GM19452 (cell line): ENCODE data around the gene CYRIA.

ENCODE experiments used
- ATAC-seq: cut with Tn5 transposase; IDR thresholded peaks from one replicate; pipeline ENCODE4 v1.9.1; 2021; ENCODE audit not compliant: unreplicated experiment

Gene CYRIA

DNA sequence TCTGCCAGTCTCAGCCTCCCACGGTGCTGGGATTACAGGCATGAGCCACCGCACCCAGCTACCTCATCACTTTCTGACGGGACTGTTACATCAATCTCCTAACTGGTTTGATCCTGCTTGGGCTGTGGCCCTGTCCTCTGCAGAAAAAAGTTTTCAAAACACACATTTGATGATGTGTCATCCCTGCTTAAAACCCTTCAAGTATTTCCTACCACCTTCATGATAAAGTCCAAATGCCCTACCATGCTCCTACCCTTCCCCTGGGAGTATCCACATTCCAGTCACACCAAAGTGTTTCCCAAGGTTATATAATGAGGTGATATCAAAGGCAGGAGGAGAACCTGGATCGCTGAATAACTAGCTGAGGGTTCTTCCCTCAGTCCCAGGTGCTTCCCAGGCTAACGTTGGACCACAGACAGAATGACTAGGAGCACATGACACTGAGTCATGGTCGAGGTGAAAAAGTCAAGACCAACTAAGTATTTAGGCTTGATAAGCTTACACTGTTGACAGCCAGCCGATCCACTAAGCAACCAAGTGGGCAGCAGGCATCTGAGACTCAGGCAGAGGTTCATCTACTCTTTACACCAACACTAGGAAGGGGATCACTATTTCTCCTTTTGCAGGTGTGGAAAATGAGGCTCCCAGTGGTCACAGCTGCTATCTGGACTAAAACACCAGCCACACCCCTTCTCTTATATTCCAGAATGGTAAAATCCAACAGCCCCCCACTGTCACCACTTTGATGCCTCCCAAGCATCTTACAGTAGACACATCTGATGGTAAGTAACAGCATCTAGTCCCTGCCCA is 31.8 kb downstream of the CYRIA start:
- no peak for ATAC-seq

DNA sequence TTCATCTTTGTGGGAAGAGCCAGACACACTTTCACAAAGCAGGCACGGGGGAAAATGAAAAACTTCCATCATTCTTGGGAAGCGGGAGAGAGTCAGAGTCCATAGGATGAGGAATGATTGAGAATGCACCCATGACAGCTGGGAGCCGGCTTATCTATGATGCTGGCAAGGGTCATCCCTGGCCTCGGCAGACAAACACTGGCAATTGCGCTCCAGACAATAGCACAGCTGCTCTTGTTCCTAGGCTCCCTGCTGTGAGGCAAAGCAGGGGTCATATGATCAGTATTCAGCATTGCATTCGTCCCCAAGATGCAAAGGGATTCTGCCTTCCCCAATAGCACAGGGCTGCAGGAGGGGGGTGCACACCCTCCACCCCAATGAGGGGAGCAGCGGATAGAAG is 33.0 kb downstream of the CYRIA start:
- no peak for ATAC-seq

DNA sequence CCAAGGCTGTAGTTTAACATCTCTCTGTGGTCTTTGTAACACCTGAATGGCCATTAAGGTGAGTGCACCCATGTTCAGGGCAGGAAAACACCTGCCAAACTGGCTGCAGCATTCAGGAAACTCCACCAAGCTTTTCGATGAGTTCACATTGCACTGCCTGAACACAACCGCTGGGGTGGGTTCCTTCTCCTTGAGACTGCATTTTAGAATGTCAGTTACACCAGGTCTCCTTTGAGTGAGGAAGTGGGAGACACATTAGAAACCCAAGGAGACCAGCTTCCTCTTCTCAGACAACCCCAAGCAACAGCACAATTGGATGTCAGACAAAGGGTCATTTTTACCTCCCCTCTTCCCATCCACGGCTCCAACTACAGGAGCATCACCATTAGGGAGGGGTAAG is 35.2 kb downstream of the CYRIA start:
- ATAC-seq, result no peak

DNA sequence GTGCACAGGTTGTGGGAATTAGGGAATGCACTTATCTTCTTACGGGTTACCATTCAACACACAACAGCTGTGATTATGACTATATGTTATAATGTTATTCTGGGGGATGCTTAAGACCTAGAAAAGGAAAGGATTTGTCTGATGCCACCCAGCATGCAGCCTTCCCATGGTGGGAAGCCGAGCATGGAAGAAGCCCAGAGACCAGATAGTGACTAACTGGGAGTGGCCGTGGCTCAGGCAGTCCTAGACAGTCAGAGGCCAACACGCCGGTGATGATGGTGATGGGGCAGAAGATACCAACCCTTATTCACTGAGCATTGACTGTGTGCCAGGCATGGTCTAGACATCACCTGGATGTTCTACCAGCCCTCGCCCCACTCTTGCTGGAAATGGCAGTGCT is 35.9 kb downstream of the CYRIA start:
- ATAC-seq, result no peak

GRCh38 chr2:16629044-16629443 is 36.6 kb downstream of the CYRIA start:
- ATAC-seq, result no peak

DNA sequence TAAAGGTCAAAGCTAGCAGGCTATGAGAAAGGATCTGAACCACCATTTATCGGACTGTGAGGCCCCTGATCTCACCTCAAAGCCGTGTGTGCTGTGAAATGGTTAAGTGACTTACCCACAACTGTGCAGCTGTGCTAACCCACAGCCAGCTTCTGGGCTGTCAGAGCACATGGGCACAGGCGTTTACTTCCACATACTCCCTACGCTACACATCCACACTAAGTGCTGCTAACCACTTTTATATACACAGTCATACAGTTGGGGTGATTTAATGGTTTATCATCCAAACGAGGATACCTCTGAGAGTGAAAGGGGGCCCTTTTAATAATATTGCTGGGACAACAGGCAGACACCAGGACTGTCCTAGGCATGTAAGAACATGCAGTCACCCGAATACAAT is 37.3 kb downstream of the CYRIA start:
- ATAC-seq, result no peak

DNA sequence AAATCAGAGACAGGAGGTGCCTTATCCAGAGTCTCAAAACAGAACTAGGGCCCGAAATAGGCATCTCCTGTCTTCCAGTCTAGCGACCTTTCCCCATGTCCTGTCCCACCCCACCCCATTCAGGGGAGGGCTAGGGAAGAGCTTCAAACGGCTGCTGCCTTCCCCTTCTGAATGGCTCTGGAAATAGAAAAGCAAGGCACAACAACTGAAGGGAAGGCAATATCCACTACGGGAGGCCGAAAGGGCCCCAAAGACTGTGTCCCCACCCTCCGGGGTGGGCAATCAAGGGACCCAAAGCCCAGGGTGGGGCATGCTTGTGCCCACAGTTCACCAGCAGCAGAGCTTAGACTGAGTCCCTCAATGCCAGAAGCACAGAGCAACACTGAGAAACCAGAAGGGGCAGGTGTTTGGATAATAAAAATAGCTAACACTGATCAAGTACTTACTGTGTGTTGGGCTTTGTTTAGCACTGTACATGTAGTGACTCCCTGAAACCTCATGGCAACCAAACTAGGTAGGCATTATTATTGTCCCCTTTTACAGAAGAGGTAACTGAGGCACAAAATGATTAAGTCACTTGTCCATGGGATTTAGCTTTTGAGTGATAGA is 38.5 kb downstream of the CYRIA start:
- ATAC-seq, result no peak

- ATAC-seq, result no peak
Observed at GRCh38 chr2:16626497-16626896, 39.1 kb downstream of the CYRIA start.

- peak; percentile 81 for ATAC-seq
Observed at GRCh38 chr2:16625759-16626158, 39.9 kb downstream of the CYRIA start.

GRCh38 chr2:16625201-16625729 is 40.4 kb downstream of the CYRIA start:
- ATAC-seq, result no peak

DNA sequence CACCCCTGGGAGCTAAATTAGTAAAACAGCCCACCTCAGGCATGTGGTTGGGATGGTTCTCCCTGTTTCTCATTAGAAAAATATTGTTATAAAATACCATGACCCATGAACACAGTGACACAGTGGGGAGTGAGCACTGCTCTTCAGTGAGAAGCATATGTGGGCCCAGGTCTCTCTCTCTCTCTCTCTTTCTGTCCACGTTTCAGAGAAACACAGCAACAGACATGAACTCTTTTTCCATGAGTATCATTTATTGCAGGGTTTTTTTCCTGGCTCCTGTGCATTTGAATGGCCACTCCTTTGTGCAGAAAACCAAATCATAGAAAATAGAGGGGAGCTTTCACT is 41.2 kb downstream of the CYRIA start:
- no peak for ATAC-seq

DNA sequence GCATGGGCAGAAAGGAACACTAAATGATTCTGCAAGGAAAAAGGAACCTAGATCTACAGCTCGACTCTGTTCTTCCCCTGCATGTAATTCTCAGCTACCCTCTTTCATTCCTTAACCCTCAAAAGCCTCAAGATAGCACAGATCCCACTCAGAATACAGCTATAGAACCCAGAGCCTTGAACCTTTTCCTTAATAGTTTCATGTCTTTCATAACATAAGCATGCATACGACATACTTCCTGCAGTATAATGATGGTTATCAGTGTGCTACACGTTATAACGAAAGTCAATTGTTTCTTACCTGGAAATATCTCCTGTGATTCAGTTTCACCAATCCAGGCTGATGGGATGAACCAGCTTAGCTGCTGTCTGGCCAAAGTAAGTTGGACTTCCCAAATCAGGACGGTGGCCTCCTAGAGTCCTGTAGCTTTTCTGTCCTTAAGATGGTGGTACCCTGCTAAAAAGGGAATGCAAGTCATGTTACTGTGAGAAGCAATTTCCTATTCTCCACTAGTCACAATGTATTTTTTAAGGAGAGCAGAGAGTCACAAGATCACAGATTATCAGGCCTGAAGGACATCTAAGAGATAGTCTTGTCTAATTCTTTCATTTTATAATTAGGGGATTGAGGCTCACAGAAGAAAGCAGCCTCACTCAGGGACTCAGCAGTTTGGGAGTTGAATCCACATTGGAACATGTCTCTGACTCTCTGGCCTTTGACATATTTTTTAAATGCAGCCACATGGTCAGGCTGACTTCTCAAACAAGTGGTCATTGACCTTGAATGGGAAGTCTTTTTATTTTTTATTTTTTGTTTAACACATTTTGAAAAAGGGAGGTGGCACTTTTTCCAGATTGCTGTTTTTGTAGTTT is 41.8 kb downstream of the CYRIA start:
- ATAC-seq, result no peak

- ATAC-seq, result no peak
Observed at GRCh38 chr2:16623031-16623430, 42.6 kb downstream of the CYRIA start.

DNA sequence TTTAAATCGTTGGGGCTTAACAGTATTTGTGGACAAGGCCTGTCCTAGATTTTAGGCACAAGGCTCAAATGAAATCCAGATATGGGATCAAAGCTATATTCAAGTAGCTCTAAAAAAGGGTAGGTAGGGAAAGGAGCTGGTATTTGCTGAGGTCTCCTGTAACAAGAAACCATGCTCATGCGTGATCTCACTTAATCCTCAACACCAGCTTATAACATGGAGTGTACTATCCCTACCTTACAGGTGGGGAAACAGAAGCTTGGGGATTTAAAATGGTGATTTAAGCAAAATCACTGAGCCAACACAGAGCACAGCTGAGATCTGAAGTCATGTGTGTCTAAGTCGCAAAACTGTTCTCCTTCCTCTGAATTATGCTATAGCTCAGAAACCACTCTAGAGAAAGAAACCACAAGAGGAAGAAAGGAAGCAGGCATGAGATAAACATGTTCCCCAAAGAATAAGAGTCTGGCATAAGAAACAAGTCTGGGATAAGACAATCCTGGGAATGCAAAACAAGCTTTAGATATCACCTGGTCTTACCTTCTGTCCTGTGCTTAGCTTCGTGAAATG is 43.1 kb downstream of the CYRIA start:
- ATAC-seq, result no peak

DNA sequence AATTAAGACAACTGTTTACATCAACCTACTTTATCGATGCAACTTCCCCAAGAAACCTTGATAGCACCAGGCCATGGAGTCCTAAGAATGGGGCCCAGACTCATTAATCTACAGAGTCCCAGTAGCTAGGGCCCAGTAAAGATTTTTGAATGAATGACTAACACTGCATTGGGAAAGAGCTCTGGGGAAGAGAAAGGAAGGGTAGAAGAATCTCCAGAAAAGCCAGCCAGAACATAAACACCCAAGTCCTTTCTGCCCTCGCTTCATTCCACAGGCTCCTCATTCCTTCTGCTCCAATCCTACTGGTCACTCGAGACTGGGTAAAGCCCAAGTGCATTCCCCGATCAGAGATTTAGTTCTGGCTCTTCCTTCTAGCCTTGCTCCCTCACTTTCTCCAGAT is 44.3 kb downstream of the CYRIA start:
- ATAC-seq, result no peak

DNA sequence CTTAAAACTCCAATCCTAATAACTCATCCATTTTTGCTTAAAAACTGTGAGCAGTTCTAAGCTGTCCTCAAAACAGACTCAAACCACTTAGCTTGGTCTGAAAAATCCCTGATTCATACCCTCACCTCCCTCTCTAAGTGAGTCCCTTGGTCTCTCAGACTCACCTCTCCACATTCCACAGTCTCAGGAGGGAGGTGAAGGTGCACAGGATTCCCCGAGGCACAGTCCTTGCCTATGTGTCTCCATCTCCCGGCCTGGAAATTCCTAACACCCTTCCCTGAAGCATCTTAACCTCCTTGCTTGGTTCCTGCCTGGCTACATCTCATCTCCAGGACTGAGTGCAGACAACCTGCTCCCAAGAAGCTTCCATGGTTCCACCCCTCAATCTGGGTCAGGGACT is 45.0 kb downstream of the CYRIA start:
- ATAC-seq, result no peak

DNA sequence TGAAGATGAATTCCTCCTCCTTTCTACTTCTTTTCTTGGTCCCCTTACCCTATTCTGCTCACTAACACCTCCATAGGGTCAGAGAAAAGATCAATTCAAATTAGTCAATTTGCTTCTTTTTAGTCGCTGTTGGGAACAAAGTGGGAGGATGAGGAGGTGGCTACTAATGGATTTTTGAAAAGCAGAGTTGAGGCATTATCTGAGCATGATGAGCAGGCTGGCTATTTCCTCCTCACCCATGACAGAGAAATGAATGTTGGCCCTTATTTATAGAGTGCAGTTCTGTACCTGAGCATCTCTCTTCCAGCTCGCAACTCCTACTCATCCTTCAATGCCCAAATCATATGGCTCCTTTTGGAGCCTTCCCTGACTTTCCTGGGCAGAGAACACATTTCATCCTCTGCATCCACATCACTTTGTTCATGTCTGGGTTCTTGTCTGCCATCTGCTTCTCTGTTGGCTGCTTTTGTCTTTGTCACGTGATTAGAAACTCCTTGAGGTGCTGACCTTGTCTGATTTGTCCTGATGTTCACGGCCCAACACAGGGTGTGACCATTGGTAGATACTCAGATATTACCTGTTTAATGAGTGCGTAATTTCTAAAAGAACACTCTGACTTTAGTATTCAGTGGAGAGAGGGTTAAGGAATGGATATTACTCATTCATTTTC is 45.9 kb downstream of the CYRIA start:
- ATAC-seq, result no peak

DNA sequence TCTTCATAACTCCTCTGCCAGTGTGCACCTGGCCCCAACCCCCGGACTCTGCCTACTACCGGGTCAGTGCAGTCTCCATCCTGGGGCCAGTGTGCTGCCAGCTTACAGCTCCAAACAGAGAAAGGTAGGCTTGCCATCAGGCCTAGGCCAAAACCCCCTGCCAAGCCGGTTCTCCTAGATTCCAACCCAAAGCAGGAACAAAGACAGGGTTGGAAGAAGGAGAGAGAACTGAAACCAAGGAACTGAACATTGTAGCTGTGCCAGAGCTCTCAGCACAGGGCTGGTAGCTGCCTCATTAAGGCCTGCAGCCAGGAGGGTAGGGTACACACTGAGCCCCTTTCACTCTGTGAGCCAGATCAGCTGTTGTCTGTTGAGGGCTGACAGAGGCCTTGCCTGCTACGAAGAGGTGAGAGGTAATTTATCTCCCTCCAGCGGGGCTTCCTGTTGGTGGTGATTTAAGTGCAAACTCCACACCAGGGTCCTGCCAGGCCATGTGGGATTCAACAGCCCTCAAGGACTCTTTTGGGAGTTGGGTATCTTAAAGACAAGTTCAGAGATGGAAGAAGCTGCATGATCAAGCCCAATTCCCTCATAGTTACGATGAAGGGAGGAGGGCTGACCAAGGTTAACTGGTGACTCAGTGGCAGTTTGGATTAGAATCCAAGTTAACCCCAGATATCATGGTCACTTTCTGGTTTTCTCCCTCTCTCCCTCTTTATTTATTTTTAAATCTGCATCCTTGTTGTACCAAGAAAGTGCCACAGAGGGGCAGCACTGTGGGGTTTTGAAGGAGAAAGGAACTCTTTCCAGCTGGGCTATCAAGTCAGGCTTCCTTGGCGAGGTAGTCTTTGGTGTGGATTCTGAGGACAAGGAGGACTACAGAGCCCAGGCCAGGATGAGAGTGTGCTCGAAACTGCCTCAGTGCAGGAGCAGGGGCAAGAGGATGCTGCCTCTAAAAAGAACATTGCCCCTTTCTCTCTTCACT is 48.1 kb downstream of the CYRIA start:
- no peak for ATAC-seq
